GM13976 (cell line): ENCODE results near the gene RANBP10.

ENCODE experiments used
- DNase-seq: peaks from one replicate; pipeline ENCODE4 v3.0.0; 2012; ENCODE audit warnings: low spot score
- CTCF ChIP-seq: IDR thresholded peaks from 2 replicates; pipeline ENCODE4 v1.5.1; 2012; ENCODE audit warnings: borderline replicate concordance, mild to moderate bottlenecking; ENCODE audit not compliant: insufficient read depth; ENCODE audit errors: extremely low read depth, missing control alignments, control extremely low read depth
- in situ Hi-C: fragments of 300-500 bp; cut with MboI; formaldehyde crosslinking; loops from one replicate; pipeline ENCODE4 v1.12.0; 2022; ENCODE audit warnings: low sequenced_read_pairs, mixed read lengths, inconsistent platforms; ENCODE audit not compliant: unreplicated experiment

Gene RANBP10

GRCh38 chr16:67805718-67806427, 487 bp downstream of the RANBP10 start:
- DNase-seq, result no peak
- in situ Hi-C loops, result loop anchor here (25.0 kb wide), 1 partner anchor 269 kb away; the partner anchor contains the start of gene RIPOR1
- TF ChIP-seq CTCF, result no peak

GRCh38 chr16:67804853-67805542, 1.4 kb downstream of the RANBP10 start:
- in situ Hi-C loops, result loop anchor here (25.0 kb wide), 1 partner anchor 268 kb away; the partner anchor contains the start of gene RIPOR1
- TF ChIP-seq CTCF, result no peak

GRCh38 chr16:67803894-67804293, 2.5 kb downstream of the RANBP10 start:
- in situ Hi-C loops, result loop anchor here (25.0 kb wide), 1 partner anchor 267 kb away; the partner anchor contains the start of gene RIPOR1
- no peak for DNase-seq
- TF ChIP-seq CTCF, result no peak

More at GRCh38 chr16:67804853-67805542, 1.4 kb downstream of the RANBP10 start:
- no peak for DNase-seq

- in situ Hi-C loops, result loop anchor here (25.0 kb wide), 1 partner anchor 265 kb away; the partner anchor contains the start of gene RIPOR1
- DNase-seq, result no peak
- no peak for TF ChIP-seq CTCF
Measured at GRCh38 chr16:67801883-67802282, 4.5 kb downstream of the RANBP10 start.

- no peak for DNase-seq
- TF ChIP-seq CTCF, result no peak
- in situ Hi-C loops, result loop anchor here (25.0 kb wide), 1 partner anchor 264 kb away; the partner anchor contains the start of gene RIPOR1
Measured at GRCh38 chr16:67801241-67801640, 5.1 kb downstream of the RANBP10 start.

- TF ChIP-seq CTCF, result no peak
- in situ Hi-C loops, result loop anchor here (25.0 kb wide), 1 partner anchor 263 kb away; the partner anchor contains the start of gene RIPOR1
- no peak for DNase-seq
Measured at GRCh38 chr16:67800338-67800926, 5.9 kb downstream of the RANBP10 start.
